HG03095 (cell line): ENCODE measurements around the gene SLA2.
"Not testable (repeated sequence)": the region's sequence is repeated elsewhere in the genome, so short reads cannot be mapped to it uniquely, and the experiment has no call there.

Experiments
- ATAC-seq: cut with Tn5 transposase; IDR thresholded peaks from one replicate; pipeline ENCODE4 v1.9.1; 2021; ENCODE audit warnings: moderate library complexity; ENCODE audit not compliant: unreplicated experiment

The SLA2 gene, protein sequence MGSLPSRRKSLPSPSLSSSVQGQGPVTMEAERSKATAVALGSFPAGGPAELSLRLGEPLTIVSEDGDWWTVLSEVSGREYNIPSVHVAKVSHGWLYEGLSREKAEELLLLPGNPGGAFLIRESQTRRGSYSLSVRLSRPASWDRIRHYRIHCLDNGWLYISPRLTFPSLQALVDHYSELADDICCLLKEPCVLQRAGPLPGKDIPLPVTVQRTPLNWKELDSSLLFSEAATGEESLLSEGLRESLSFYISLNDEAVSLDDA

DNA sequence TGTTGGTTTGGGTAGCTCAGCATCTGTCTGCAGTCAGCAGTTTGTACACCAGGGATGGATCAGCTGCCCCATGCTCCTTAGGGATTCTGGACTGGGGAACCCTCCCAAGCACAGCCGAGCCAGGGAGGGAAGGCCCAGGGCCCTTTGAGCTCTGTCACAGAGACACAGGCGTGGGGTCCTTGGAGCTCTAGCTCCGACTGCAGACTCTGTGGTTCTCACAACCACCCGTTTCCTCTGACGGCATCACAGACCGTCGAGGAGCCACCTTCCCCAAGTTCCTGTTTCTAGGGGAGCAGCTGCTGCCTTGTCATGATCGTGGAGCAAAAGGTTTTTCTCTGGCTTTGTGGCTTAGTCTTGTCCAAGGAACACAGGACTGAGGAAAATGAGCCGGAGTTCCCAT, at the start of gene SLA2:
Gene SLA2, minus strand, starts transcription at position 199 of the 400 bp plus-strand sequence. CDS start 4,861 bp downstream, outside the sequence.
- ATAC-seq: no peak

DNA sequence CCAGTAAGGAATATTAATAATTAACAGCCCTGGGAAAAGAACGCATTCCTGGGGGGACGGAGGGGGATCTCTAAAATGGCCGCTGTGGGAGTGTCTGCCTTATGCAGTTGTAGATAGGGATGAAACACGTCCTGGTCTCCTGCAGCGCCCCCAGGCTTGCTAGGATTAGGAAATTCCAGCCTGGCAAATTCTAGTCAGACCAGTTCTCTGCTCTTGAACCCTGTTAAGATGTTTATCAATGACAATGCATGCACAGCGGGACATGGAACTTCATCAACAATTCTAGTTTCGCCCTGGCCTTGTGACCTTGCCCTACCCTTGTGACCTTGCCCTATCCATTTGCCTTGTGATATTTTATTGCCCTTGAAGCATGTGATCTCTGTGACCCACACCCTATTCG, 49.5 kb upstream of the SLA2 start:
- not testable (repeated sequence) for ATAC-seq

DNA sequence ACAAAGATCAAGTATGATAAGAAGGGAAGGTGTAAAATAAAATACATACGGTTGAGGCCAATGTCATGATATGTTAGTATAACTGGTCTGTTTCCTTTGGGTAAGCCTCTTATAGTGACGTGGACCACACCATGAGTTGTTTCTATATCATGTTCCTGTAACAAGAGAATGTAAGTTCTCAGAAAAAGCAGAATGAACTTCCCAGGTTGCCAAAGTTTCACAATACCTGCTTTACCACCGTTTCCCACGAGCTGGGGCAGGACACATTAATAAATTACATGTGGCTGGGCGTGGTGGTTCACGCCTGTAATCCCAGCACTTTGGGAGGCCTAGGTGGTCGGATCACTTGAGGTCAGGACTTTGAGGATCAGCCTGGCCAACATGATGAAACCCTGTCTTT, 42.6 kb upstream of the SLA2 start:
- ATAC-seq: no peak

DNA sequence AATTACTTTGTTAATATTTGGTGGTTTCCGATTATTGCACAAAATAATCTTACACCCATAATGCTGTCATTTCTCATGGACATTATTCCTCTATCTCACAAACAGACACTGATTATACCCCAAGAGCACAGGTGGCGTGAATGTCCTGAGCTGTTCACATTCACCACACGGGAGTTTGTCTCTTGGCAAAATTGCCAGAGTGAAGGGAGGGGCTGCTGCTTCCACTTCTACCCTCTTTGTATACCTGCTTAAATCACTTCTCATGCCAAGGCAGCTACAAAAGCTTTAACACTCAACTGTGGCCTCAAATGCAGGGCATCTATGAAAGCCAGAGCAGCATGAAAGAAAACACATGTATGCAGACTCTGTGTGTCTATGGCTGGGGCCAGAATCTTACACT, 41.9 kb upstream of the SLA2 start:
- no peak for ATAC-seq

DNA sequence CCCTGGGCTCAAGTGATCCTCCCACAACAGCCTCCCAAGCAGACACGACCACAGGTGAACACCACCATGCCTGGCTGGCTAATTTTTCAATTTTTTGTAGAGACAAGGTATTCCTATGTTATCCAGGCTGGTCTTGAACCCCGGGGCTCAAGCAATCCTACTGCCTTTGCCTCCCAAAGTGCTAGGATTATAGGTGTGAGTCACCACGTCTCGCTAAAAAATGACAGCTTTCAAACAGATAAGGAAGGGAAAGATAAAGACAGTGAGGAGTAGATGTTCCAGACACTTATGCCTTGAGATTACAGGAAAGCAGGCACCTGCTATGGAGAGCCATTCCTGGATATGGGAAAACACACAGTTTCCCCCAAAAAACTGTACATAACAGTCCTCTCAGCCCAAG, 40.9 kb upstream of the SLA2 start:
- ATAC-seq: no peak

DNA sequence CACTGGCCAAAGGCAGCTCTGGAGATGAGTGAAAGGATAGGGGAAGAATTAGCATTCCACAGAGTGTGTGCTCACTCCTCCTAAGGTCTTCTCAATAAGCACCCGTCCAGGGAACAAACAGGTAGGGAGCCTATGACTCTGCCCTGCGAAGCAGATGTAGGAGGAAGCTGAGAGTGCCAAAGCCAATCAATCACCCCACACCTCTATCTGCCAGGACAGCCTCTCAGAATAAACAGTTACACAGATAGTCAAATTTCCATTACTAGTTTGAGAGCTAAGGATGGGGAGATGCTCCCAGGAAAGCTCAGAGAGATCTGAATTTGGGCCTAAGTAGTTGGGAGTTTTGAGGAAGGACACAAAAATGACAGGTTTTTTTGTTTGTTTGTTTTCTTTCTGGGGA, 40.5 kb upstream of the SLA2 start:
- no peak for ATAC-seq

DNA sequence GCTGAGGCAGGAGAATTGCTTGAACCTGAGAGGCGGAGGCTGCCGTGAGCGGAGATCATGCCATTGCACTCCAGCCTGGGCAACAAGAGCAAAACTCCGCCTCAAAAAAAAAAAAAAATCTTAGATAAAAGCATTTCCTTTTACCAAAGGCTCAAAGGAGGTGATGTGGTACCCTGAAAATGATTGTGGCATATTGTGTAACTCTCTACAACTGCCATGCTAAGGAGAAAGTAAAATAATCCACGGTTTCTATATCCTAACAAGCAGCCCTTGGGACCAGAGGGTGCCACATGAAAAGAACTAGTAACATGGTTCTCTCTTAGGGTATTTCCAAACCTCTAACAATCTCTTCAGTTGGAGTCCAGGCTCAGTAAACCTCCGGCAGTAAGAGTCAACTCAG, 38.8 kb upstream of the SLA2 start:
- no peak for ATAC-seq

DNA sequence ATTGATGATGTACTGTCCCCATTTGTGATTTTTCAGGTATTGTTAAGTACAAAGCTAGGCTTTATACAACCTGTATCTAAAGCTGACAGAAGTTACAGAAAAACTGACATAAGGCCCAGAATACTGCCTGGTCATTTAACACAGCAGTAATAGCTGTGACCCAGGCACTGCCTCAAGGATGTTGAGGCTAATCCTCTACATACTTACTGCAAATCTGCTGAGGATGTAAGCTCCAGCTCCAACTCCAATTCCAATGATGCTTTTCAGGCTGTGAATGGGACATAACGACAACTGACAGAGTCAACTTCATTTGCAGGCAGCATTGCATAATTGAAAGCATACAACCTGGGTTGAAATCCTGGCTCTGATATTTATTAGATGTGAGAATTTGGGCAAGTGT, 36.3 kb upstream of the SLA2 start:
- no peak for ATAC-seq

DNA sequence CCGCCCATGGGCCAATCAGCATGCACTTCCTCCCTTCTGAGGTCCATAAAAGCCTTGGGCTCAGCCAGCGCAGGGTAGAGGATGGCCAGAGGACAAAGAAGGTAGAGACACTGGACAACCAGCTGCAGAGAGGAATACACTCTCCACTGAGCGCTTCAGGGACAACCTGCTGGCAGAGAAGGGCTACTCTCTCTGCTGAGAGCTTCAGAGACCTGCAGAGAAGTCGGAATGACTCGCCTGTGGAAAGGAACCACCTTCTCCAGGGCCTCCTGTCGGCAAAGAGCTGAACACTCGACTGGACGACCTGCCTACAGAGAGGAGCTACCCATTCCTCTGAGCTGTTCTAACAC, 31.4 kb upstream of the SLA2 start:
- no peak for ATAC-seq

DNA sequence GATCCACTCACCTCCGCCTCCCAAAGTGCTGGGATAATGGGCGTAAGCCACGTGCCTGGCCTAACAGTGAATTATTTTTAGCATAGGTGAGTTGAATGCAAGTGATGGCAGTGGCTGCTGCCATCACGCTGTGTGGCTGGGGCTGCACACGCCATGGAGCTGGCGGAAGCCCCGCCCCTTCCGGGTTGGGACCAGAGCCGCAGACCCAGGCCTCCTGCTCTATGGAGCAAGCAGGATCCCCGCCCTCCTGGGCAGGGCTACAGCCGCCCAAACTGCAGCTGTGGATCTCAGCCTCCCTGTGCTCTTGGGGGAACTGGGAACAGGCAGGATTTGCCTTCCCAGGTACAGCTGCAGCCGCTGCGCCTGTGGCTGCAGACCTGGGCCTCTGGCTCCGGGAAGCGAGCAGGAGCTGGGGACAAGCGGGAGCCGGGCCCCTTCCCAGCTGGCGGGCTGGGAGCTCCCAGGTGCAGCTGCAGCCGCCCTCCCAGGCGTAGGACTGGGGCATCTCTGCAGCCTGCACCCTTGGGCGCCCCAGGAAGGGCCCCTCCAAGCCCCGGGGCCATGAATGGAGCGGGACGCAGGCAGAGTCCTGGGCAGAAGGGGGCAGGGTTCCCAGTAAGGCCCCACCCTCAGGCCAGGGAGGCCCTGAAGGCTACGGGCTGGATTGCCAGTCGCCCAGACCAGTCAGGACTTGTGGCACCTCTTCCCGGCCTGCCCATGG, 30.9 kb upstream of the SLA2 start:
- ATAC-seq: no peak

DNA sequence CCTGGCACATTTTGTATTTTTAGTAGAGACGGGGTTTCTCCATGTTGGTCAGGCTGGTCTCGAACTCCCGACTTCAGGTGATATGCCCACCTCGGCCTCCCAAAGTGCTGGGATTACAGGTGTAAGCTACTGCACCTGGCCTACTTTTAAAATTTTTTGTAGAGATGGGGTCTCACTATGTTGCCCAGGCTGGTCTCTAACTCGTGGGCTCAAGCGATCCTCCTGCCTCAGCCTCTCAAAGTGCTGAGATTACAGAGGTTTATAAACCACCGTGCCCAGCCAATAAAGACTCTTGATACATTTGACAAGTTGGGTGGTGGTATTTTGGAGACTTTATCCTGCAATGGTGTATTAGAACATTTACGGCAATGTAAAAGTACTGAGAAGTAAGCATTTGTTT, 29.5 kb upstream of the SLA2 start:
- not testable (repeated sequence) for ATAC-seq

DNA sequence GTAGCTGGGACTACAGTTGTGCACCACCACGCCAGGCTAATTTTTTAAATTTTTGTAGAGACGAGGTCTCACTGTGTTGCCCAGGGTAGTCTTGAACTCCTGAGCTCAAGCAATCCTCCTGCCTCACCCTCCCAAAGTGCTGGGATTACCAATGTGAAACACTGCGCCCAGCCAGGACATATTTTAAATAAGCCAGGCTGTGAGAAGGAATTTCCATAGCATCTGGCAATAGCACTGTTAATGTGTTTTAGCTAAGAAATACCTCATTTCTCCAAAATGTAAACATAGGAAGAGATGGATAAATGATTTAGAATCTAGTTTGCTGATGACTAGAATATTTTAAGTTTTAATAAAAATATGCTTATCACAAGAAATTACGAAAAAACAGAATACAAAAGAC, 27.0 kb upstream of the SLA2 start:
- ATAC-seq: no peak

DNA sequence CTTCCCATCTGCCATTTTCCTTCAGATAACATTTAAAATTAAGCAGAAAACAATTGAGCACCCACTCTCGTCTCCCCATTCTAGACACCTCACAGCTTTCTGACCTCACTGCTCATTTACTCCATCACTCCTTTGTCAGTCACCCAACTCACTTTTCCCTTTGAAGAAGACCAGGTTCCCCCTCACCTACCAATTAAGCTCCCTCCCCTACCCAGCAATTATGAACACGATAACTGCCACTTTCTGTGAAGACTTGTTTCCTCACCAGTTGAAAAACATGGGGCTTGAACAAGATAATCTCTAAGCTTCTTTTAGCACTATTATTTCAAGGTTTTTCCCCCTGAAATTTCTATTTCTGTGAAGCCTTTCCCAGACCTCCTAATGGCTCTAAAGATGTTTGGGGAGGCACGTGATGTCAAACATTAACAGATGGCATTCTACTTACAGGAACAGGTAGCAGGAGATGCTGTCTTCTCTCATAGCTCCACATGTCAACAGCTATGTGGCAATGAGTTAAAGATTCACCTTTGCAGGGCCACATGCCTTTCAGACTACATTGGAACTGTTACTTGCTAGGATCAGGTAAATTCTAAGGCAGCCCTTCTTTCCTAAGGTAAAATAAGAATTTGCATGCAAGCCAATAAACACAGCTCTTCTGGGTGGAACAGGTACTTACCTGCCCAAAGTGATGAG, 24.8 kb upstream of the SLA2 start:
- ATAC-seq: no peak

DNA sequence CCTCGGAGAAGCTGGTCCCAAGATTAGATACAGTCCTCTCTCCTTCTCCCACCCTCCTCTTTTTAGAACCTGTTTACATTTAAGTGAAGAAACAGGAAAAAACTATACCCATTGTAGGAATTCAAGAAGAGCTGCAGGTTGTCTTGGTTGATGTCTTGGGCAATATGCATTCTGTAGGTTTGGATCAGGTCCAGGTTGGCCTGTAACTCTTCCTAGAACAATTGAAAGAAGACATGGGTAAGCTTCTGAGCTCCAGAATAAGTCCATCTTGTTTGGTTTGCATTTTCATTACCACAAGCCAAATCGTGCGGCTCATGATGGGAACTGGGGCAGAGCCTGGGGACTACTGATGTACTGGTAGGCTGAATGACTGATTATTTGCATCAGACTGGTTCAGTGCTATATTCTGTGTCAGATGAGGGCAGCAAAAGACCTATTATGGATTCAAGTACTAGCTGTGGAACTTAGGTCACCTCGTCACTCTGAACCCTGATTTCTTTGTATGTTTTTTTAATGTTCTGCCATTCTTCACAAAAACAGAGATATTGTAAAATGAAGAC, 20.3 kb upstream of the SLA2 start:
- no peak for ATAC-seq

DNA sequence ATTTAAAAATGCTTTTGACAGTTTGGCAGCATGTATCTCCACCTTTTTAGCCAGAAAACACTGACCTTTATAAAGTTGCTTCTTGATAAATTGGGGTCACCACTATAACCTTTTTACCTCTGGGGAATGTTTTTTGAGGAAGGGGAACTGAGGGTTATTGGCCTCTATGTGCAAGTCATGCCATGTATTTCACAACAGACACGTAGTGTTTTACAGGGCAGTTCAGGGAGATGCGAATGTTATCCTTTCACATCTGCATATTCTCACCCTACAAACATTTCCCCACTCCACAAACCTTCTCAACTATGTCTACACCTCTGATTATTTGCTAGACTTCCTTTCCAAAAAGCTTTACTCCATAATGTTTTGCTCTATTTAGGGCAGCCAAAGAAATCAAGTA, 17.0 kb upstream of the SLA2 start:
- no peak for ATAC-seq

DNA sequence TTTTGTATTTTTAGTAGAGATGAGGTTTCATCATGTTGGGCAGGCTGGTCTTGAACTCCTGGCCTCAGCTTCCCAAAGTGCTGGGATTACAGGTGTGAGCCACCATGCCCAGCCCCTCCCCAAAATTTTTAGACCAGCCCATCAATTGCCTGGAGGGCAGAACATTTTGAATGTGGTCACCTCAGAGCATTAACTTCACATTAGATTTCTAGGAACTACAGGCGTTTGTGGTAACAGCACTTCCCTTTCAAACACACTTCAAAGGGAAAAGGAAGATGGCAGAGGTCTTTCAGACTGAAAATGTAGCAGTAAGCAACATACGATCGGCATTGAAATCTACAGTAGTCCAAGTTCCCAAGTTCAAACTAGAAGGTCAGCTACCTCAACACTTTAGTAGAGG, 12.3 kb upstream of the SLA2 start:
- ATAC-seq: no peak

DNA sequence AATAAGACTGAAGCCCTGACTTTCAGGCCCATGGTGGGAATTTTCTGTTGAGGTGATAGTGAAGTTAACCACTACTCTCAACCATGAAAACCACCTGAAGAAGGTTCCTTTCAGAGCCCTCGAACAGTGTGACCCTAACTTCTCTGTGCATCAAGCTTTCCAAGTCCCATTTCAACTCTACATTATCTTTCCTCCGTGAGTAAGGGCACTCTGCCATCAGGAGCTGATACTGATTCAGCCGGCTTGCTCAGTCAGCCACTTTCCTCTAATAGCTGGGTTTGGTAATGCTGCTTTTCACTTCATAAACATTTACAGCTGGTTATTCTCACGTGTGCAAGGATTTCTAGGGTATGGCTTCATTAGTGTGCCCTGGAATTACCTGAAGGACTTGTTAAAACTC, 10.7 kb upstream of the SLA2 start:
- no peak for ATAC-seq

DNA sequence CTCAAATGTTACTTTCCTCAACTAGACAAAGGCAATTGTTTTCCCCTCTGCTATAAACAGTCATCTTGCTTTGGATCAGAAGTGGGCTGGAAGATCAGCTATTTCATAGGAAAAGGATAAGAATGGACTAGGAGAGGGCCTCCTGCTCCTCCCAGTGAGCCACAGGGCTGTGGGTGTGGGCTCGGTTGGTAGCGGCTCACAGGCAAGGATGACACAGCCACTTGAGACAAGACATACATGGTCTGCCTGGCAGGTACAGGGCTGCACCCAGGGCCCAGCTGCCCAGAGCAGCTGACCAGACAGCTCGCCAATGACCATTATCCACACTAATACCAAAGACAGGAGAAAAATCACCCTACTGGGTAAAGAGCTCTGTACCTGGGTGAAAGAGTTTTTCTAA, 9.0 kb upstream of the SLA2 start:
- no peak for ATAC-seq

DNA sequence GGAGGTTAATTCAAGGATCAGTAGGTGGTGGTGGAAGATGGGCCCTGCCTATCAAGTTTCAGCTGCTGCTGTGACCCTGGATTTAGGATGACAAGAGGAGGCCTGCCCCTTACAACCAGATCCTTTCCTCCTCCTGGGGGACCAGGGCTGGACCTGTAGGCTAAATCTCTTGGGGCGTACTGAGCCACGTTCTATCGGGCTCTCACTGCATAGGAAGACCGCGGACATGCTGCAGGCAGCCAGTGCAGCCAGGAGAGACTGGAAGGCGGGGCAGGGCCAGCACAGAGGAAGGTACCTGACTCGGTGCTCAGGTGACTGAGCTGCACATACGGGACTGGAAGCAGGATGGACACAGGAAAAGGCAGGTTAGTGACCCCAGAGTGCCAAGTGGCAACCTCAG, 8.5 kb upstream of the SLA2 start:
- ATAC-seq: no peak

DNA sequence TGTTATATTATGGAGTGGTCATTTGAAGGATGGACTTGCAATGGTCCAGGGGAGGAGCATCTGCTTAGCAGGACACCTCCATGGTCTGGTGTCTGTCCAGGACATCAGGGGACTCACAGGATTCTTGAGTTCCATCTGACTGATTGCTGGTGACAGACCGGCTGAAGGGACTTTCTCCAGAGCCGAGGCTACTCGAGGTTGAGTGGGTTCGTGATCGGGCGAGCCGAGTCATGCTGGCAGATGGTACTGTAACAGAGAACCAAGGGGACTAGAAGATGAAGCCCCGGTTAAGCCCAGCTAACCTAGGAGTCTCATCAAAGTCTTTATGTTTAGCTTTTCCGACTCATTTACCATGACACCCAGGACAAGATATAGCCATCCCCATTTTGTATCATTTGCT, 7.5 kb upstream of the SLA2 start:
- no peak for ATAC-seq

DNA sequence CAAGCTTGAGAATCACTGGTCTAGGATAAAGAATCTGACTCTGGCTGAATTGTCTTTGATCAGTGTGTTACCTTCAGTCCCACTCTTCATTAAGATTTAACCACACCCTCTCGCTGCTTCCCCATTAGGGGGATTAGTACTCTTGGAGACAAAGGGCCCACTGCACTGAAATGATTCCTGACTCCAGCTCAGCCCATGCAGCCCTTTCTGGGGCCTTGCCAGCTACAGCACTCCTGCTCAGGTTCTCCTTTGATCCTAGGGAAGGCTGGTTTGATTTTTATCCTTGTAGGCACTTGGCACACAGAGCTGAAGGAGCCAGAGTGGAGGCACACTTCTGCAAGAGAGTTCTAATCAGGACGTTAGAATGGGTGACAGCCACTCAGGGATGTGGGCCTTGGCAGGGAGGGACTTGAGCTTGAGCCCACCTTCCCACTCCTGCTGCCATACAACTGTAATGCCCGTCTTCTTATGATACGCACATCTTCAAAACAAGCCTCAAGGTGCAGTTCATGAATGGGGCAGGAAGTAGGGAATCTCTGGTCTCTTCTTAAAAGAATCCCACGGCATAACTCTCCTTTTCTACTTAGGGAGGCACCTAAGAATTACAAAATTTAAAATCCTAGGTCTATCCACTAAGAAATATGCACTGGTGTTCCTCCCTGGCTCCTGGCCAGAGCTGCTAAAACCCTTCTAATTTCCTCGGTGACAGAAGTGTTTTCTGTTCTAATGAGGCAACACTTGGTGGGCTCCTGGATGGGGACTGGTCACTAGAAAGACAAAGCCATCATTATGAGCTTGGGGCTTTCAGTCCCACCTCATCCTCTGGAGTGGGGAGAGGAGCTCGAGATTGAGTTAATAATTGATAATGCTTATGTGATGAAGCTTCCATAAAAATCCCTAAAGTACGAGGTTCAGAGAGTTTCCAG, 1.5 kb upstream of the SLA2 start:
- ATAC-seq: no peak
